Measurements from ENCODE around the gene ADRA2B. TPM values are rescaled to one million over a fixed set of nuclear protein-coding genes. Genes with fewer than 3 reads are reported as not detected.

ADRA2B gene
- total and polyA plus RNA-seq, 9 donors = 2.2 to 3.6 (median 2.9) TPM

DNA sequence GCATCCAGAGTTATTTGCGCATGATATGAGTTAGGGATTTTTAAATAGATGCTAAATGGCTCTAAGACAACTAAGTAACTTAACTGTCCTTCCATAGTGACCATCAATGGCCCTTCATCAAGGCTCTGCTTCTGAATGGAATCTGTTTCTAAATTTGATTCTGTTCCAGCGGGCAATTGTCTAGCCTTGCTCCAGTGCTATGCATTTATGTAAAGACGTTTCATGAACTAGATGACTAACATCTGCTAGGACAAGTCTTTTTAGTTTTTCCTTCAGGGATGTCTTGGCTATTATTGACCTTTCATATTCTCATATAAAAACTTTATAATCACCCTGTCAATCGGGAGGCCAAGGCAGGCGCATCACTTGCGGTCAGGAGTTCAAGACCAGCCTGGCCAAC lies 12.1 kb upstream of the ADRA2B start:
- Histone ChIP-seq H3K4me1 (ENCODE audit: control insufficient read depth, insufficient read depth, low read length) (no peaks in the 10 kb centered on the region), H3K27ac (ENCODE audit: low read length) (no peak overlapping the region), H3K27me3 (ENCODE audit: control insufficient read depth, insufficient read depth, low read length) (peaks cover 11% of the 10 kb centered on the region), H3K36me3 (ENCODE audit: control insufficient read depth, insufficient read depth, low read length) (no peaks in the 10 kb centered on the region), H3K4me3 (ENCODE audit: low read length) (no peak overlapping the region), H3K9me3 (replicated peaks; ENCODE audit: control insufficient read depth, low read depth, low read length) (no peaks in the 10 kb centered on the region)
- 90% methylated on average over 2 of the region's 6 CpGs for WGBS (ENCODE audit: insufficient coverage)
- DNase-seq = no peak

DNA sequence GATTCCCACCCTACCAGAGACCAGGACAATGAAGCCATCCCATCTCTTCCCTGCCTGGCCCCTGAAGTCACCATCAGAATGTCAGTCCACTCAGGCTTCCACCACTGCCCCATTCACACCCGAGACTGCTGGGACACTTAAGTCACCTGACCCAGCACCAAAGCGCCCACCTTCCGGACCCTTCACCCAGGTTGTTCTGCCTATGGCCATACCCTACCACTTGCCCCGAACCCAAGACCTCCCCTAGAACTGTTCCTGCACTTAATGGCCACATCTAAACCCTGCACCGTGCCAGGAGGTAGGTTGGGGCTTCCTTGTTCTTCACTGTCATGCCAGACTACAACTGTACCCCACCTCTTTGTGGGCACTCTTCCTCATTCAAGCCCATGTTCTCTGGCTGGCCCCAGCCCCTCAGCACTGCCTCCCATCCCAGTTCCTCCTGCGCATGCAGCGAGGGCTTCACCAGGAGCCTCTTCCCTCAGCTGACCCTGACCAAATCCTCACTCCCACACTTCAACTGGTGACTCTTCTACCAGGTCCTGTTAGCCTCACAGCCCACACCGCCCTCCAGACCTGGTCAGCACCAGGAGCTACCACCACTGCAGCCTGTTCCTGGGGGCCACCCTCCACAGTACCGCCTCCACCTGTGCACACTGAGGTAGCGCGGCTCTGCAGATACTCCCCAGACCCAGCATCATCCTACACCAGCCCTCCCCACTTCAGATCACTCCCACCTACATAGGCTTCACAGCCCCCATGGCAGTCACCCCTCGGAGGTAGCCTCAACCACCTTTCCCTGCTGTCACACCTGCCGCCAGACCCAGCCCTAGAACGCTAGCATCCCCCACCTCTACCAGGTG lies 8.3 kb upstream of the ADRA2B start:
- peaks cover 22% of the 10 kb centered on the region for H3K27me3 ChIP-seq (ENCODE audit: control insufficient read depth, insufficient read depth, low read length)
- DNase-seq = no peak
- no peak overlapping the region for H3K27ac ChIP-seq (ENCODE audit: low read length)
- H3K36me3 ChIP-seq (ENCODE audit: control insufficient read depth, insufficient read depth, low read length) = no peaks in the 10 kb centered on the region
- no peak overlapping the region for H3K4me3 ChIP-seq (ENCODE audit: low read length)
- no peaks in the 10 kb centered on the region for H3K4me1 ChIP-seq (ENCODE audit: control insufficient read depth, insufficient read depth, low read length)
- 86% methylated on average over 14 of the region's 14 CpGs for WGBS (ENCODE audit: insufficient coverage)
- no peaks in the 10 kb centered on the region for H3K9me3 ChIP-seq (replicated peaks; ENCODE audit: control insufficient read depth, low read depth, low read length)

DNA sequence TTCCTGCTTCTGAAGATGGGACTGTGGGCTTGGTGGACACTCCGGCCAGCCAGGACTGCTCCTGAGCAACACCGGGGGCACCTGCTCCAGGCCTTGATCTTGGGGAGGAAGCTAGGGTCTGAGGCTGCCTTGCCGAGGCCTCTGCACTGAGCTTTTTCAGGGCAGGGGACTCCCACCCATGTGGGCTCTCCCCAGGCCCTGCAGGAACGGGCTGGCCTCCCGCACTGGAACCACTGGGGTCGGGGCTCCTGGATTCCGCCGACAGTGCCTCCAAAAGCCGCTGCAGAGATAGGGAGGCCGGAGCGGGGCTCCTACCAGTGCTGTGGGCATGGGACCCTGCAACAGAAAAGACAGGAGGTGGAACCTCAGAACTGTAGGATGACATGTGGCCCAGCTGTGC lies 7.6 kb upstream of the ADRA2B start:
- H3K27me3 ChIP-seq (ENCODE audit: control insufficient read depth, insufficient read depth, low read length) = peaks cover 22% of the 10 kb centered on the region
- no peaks in the 10 kb centered on the region for H3K9me3 ChIP-seq (replicated peaks; ENCODE audit: control insufficient read depth, low read depth, low read length)
- 86% methylated on average over 11 of the region's 11 CpGs for WGBS (ENCODE audit: insufficient coverage)
- H3K4me1 ChIP-seq (ENCODE audit: control insufficient read depth, insufficient read depth, low read length) = no peaks in the 10 kb centered on the region
- H3K27ac ChIP-seq (ENCODE audit: low read length) = no peak overlapping the region
- H3K4me3 ChIP-seq (ENCODE audit: low read length) = no peak overlapping the region
- no peak for DNase-seq
- H3K36me3 ChIP-seq (ENCODE audit: control insufficient read depth, insufficient read depth, low read length) = no peaks in the 10 kb centered on the region

DNA sequence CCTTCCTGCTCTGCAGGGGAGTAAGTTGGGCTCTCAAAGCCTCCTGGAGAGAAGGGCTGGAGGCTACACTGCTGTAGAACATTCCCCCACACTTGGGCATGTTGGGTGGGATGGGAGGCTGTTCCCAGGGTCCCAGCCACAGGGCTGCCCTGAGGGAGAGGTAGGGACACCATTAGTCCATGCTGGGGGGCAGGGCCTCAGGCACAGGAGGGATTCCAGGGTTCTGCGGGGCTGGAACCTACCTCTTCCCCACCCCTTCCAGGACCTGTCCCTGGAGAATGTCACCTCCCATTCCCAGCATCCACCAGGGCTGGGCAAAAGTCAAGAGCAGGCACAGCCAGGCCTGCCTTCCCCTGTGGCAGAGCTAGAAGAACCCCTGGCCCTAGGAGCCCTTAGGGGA lies 6.9 kb upstream of the ADRA2B start:
- Histone ChIP-seq H3K27me3 (ENCODE audit: control insufficient read depth, insufficient read depth, low read length) (peaks cover 25% of the 10 kb centered on the region), H3K27ac (ENCODE audit: low read length) (no peak overlapping the region), H3K9me3 (replicated peaks; ENCODE audit: control insufficient read depth, low read depth, low read length) (no peaks in the 10 kb centered on the region), H3K4me1 (ENCODE audit: control insufficient read depth, insufficient read depth, low read length) (peaks cover 5% of the 10 kb centered on the region), H3K36me3 (ENCODE audit: control insufficient read depth, insufficient read depth, low read length) (no peaks in the 10 kb centered on the region), H3K4me3 (ENCODE audit: low read length) (no peak overlapping the region)
- WGBS (ENCODE audit: insufficient coverage) = 83% methylated on average over 1 of the region's 1 CpG
- DNase-seq = no peak

DNA sequence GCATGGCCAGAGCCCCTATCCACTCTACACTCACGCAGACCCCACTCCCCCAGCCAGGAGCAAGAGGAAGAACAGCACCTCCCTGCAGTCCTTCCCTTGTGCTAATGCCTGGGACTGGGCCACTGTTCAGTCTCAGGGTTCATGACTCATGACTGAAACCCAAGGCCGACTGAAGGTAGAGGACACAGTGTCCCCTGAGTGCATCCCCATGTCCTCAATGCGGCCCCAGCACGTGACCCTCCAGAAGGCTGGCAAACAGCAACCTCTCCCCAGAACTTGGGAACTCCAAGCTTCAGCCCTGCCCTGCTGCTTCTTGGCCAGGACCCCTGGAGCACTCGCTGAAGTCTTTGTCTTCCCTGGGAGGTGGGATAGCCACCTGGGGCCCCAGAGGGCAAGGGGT lies 6.0 kb upstream of the ADRA2B start:
- Histone ChIP-seq H3K4me1 (ENCODE audit: control insufficient read depth, insufficient read depth, low read length) (peaks cover 11% of the 10 kb centered on the region), H3K27me3 (ENCODE audit: control insufficient read depth, insufficient read depth, low read length) (peaks cover 34% of the 10 kb centered on the region), H3K4me3 (ENCODE audit: low read length) (no peak overlapping the region), H3K27ac (ENCODE audit: low read length) (no peak overlapping the region), H3K36me3 (ENCODE audit: control insufficient read depth, insufficient read depth, low read length) (no peaks in the 10 kb centered on the region), H3K9me3 (replicated peaks; ENCODE audit: control insufficient read depth, low read depth, low read length) (no peaks in the 10 kb centered on the region)
- 71% methylated on average over 1 of the region's 5 CpGs for WGBS (ENCODE audit: insufficient coverage)
- no peak for DNase-seq

DNA sequence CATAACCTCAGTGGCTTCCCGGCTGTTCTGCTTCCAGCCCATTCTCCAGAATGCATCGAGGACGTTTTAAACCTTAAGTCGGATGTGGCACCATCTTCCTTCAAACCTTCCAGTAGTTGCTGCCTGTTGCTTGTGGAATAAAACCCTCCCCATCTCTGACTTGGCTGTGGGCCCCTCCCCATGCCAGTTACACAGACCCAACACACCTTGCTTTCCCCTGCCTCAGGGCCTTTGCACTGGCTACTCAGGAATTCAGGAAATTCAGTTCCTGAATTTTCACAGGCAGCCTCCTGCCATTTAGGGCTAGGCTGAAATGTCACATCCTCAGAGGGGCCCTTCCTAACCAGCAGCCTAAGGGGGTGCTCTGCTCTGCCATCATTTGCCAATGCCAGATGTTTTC lies 5.0 kb upstream of the ADRA2B start:
- peaks cover 38% of the 10 kb centered on the region for H3K27me3 ChIP-seq (ENCODE audit: control insufficient read depth, insufficient read depth, low read length)
- DNase-seq = no peak
- H3K9me3 ChIP-seq (replicated peaks; ENCODE audit: control insufficient read depth, low read depth, low read length) = no peaks in the 10 kb centered on the region
- 84% methylated on average over 4 of the region's 4 CpGs for WGBS (ENCODE audit: insufficient coverage)
- H3K27ac ChIP-seq (ENCODE audit: low read length) = no peak overlapping the region
- peaks cover 15% of the 10 kb centered on the region for H3K4me1 ChIP-seq (ENCODE audit: control insufficient read depth, insufficient read depth, low read length)
- no peaks in the 10 kb centered on the region for H3K36me3 ChIP-seq (ENCODE audit: control insufficient read depth, insufficient read depth, low read length)
- H3K4me3 ChIP-seq (ENCODE audit: low read length) = no peak overlapping the region

DNA sequence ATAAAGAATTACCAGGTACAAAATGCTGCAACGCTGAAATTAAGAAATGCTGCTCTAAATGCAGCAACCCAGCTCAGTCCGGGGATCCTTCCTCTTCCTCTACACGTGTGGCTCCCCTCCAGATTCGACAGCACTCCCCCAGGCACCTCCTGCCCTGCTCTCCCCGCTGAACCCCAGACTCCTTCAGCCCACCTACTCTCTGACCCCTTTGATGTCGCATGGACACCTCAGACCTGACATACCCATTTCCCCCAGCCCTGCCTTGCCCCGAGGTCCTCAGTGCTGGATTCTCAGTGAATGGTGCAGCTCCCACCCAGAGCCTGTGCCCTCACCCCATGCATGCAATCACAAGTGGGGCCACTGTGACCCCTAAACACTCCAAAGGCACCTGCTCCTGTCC lies 4.6 kb upstream of the ADRA2B start:
- H3K4me3 ChIP-seq (ENCODE audit: low read length) = no peak overlapping the region
- WGBS (ENCODE audit: insufficient coverage) = 52% methylated on average over 7 of the region's 7 CpGs
- H3K27ac ChIP-seq (ENCODE audit: low read length) = no peak overlapping the region
- DNase-seq = no peak
- H3K27me3 ChIP-seq (ENCODE audit: control insufficient read depth, insufficient read depth, low read length) = peaks cover 41% of the 10 kb centered on the region
- no peaks in the 10 kb centered on the region for H3K36me3 ChIP-seq (ENCODE audit: control insufficient read depth, insufficient read depth, low read length)
- H3K4me1 ChIP-seq (ENCODE audit: control insufficient read depth, insufficient read depth, low read length) = peaks cover 18% of the 10 kb centered on the region
- no peaks in the 10 kb centered on the region for H3K9me3 ChIP-seq (replicated peaks; ENCODE audit: control insufficient read depth, low read depth, low read length)

DNA sequence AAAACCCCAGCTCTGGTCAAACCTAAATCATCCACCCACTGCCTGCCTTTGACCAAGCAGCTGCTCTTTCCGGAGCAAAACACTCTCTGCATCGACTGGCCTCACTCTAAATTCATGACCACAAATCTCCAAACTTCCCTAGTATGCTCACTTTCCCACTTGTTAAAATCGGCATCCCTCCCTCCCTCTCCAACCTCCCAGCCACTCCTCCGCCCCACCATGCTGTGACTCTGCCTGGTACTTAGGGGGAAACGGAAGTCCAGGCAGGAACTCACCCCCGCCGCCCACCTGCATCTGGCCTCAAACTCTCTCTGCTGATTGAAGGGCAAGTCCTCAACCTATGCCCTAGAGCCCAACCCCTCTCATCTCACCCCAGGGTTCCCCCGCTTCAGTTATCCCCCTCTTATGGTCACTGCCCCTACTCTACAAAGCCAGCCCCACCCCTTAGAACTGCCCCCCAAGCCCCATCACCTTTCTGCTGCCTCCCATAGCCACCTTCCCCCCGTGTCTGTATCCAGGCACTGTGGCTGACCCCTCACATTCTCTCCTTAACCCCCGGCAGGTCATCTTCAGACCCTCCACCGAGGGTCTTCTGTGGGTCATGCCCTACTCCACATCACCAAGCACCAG lies 3.8 kb upstream of the ADRA2B start:
- Histone ChIP-seq H3K36me3 (ENCODE audit: control insufficient read depth, insufficient read depth, low read length) (no peaks in the 10 kb centered on the region), H3K27me3 (ENCODE audit: control insufficient read depth, insufficient read depth, low read length) (peaks cover 49% of the 10 kb centered on the region), H3K27ac (ENCODE audit: low read length) (no peak overlapping the region), H3K9me3 (replicated peaks; ENCODE audit: control insufficient read depth, low read depth, low read length) (no peaks in the 10 kb centered on the region), H3K4me1 (ENCODE audit: control insufficient read depth, insufficient read depth, low read length) (peaks cover 20% of the 10 kb centered on the region), H3K4me3 (ENCODE audit: low read length) (no peak overlapping the region)
- no peak for DNase-seq
- 30% methylated on average over 11 of the region's 11 CpGs for WGBS (ENCODE audit: insufficient coverage)

DNA sequence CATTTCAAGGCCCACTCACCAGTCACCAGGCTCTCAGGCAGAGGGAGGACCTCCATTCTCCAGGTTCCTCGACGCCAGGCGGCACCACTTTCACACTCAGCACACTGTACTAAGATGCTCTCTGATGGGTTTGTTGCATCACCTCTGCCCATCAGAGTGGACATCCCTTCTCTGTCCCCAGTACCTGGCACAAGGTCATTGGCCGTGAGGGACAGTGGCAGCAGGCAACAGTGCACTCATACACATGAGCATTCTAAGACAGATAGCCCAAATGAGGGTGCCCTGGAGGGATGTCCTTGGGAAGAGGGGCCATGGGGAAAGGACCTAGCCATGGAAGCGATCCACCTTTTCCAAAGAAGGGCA lies 3.0 kb upstream of the ADRA2B start:
- DNase-seq = no peak
- H3K27me3 ChIP-seq (ENCODE audit: control insufficient read depth, insufficient read depth, low read length) = peaks cover 56% of the 10 kb centered on the region
- no peak overlapping the region for H3K4me3 ChIP-seq (ENCODE audit: low read length)
- peaks cover 20% of the 10 kb centered on the region for H3K4me1 ChIP-seq (ENCODE audit: control insufficient read depth, insufficient read depth, low read length)
- H3K9me3 ChIP-seq (replicated peaks; ENCODE audit: control insufficient read depth, low read depth, low read length) = no peaks in the 10 kb centered on the region
- no peak overlapping the region for H3K27ac ChIP-seq (ENCODE audit: low read length)
- WGBS (ENCODE audit: insufficient coverage) = 89% methylated on average over 3 of the region's 5 CpGs
- H3K36me3 ChIP-seq (ENCODE audit: control insufficient read depth, insufficient read depth, low read length) = no peaks in the 10 kb centered on the region

DNA sequence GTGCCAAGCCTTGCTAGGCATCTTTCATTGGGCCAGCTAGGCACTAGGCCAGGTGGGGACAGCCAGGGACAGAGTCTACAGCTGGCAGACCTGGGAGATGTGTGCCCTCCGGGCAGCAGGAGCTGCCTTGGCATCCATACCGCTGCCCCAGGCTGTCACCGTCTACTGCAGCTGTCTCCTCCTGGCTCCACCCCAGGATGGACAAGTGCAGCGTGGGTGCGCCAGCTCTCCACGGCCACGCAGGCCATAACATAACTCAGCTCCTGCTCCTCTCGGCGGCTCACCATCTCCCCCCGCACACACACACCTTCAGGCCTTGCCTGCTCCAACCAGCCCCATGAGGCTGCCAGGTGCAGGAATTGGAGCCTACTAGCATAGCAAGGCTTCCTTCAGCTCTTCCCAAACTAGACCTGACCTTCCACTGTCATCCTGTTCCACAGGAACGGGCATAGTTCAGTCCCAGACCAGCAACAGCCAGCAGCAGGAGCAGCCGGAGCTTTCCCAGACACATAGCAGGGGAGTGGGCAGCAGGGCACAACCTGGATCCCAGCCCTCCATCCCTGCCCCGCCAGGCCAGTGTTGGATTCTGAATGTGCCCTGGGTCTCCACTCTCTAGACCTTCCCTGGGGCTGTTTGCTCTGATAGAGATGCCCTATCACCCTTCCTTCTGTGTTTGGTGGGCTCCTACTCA lies 2.5 kb upstream of the ADRA2B start:
- H3K36me3 ChIP-seq (ENCODE audit: control insufficient read depth, insufficient read depth, low read length) = no peaks in the 10 kb centered on the region
- peaks cover 20% of the 10 kb centered on the region for H3K4me1 ChIP-seq (ENCODE audit: control insufficient read depth, insufficient read depth, low read length)
- H3K9me3 ChIP-seq (replicated peaks; ENCODE audit: control insufficient read depth, low read depth, low read length) = no peaks in the 10 kb centered on the region
- no peak for DNase-seq
- H3K27me3 ChIP-seq (ENCODE audit: control insufficient read depth, insufficient read depth, low read length) = peaks cover 56% of the 10 kb centered on the region
- 77% methylated on average over 13 of the region's 13 CpGs for WGBS (ENCODE audit: insufficient coverage)
- H3K27ac ChIP-seq (ENCODE audit: low read length) = no peak overlapping the region
- H3K4me3 ChIP-seq (ENCODE audit: low read length) = no peak overlapping the region

All from muscle of leg (tissue), 11 donors.